IMR-90 (cell line): Measurements from ENCODE around the gene ADCY1.

Experiments
- CEBPB ChIP-seq: IDR thresholded peaks from 2 replicates; pipeline ENCODE4 v1.6.1; 2012; ENCODE audit warnings: low read depth, low read length, improper control_type of control experiment
- CTCF ChIP-seq: conservative IDR thresholded peaks from 2 replicates; pipeline ENCODE4 v1.5.1; 2012; ENCODE audit warnings: mild to moderate bottlenecking, low read depth, low read length, improper control_type of control experiment
- FOS ChIP-seq: fragments of 150-350 bp; IDR thresholded peaks from 2 replicates; pipeline ENCODE4 v1.6.1; 2016; ENCODE audit warnings: low read depth, low read length
- MAFK ChIP-seq: IDR thresholded peaks from 2 replicates; pipeline ENCODE4 v1.6.1; 2012; ENCODE audit warnings: low read depth, low read length, improper control_type of control experiment
- MAZ ChIP-seq: IDR thresholded peaks from 2 replicates; pipeline ENCODE4 v1.6.1; 2012; ENCODE audit warnings: low read depth, mild to moderate bottlenecking, low read length, improper control_type of control experiment, moderate library complexity, borderline replicate concordance
- MXI1 ChIP-seq: IDR thresholded peaks from 2 replicates; pipeline ENCODE4 v1.6.1; 2012; ENCODE audit warnings: low read depth, mild to moderate bottlenecking, low read length, moderate library complexity, borderline replicate concordance
- NFE2L2 ChIP-seq: fragments of 150-350 bp; IDR thresholded peaks from 2 replicates; pipeline ENCODE4 v1.6.1; 2016; ENCODE audit warnings: low read depth, mild to moderate bottlenecking, low read length
- POLR2A ChIP-seq: IDR thresholded peaks from 2 replicates; pipeline ENCODE4 v1.6.1; 2012; ENCODE audit warnings: mild to moderate bottlenecking, low read depth, low read length
- RAD21 ChIP-seq: IDR thresholded peaks from 2 replicates; pipeline ENCODE4 v1.6.1; 2012; ENCODE audit warnings: low read length, improper control_type of control experiment
- RFX5 ChIP-seq: IDR thresholded peaks from 2 replicates; pipeline ENCODE4 v1.8.0; 2012; ENCODE audit warnings: low read depth, mild to moderate bottlenecking, low read length, moderate library complexity
- SMC3 ChIP-seq: fragments of 150-350 bp; IDR thresholded peaks from 2 replicates; pipeline ENCODE4 v1.6.1; 2016; ENCODE audit warnings: low read depth, mild to moderate bottlenecking, antibody characterized with exemption, low read length, moderate library complexity
- USF2 ChIP-seq: fragments of 150-350 bp; IDR thresholded peaks from 2 replicates; pipeline ENCODE4 v1.6.1; 2017; ENCODE audit warnings: mild to moderate bottlenecking, antibody characterized with exemption, low read length, low read depth

- TF ChIP-seq POLR2A (no peak), CTCF (no peak), CEBPB (no peak), NFE2L2 (no peak), SMC3 (no peak), MXI1 (no peak), MAZ (no peak), FOS (no peak), RFX5 (no peak), MAFK (no peak), USF2 (no peak), RAD21 (no peak)
These were observed 79.2 kb downstream of the ADCY1 start for GRCh38 chr7:45653209-45653907.
